Measurements from ENCODE around the gene ADGRF3.
"Not testable (repeated sequence)": the region's sequence is repeated elsewhere in the genome, so short reads cannot be mapped to it uniquely, and the experiment has no call there.

The ADGRF3 gene

GRCh38 chr2:26268213-26268612, 78.4 kb downstream of the ADGRF3 start:
- TF ChIP-seq CTCF (IDR thresholded peaks at IDR 0.05; ENCODE audit: insufficient read depth, low read length, poor library complexity, severe bottlenecking) = no peak
- Histone ChIP-seq H3K27me3 (replicated peaks; ENCODE audit: control insufficient read depth, insufficient read depth, low read length) (no peaks in the 10 kb centered on the region), H3K4me3 (replicated peaks; ENCODE audit: low read depth, low read length) (no peak overlapping the region), H3K36me3 (ENCODE audit: control insufficient read depth, insufficient read depth, low read length) (peaks cover 4% of the 10 kb centered on the region)
- no peak for DNase-seq (ENCODE audit: extremely low read depth, insufficient read length)

- not testable (repeated sequence) for H3K36me3 ChIP-seq (ENCODE audit: control insufficient read depth, insufficient read depth, low read length); DNase-seq (ENCODE audit: extremely low read depth, insufficient read length); H3K27me3 ChIP-seq (replicated peaks; ENCODE audit: control insufficient read depth, insufficient read depth, low read length); H3K4me3 ChIP-seq (replicated peaks; ENCODE audit: low read depth, low read length)
These were observed 87.8 kb downstream of the ADGRF3 start for GRCh38 chr2:26258836-26259235.
